Esophagus squamous epithelium (tissue), 4 donors: Measurements from ENCODE around the gene PTPN20.

Experiments used
- CTCF ChIP-seq, 6 experiments: fragments of 450-650 bp in 4 of 6; fragments of 200-600 bp in 2 of 6; sonication (generic) in 2 of 6; IDR thresholded peaks; one replicate each; pipeline ENCODE4 v1.5.1; 2016 to 2019; ENCODE audit warnings: antibody characterized with exemption in 6 of 6, mild to moderate bottlenecking in 4 of 6, moderate library complexity in 4 of 6
- POLR2A ChIP-seq, 4 donors: fragments of 450-650 bp; IDR thresholded peaks; one replicate each; pipeline ENCODE4 v1.6.1; 2017; ENCODE audit warnings: antibody characterized with exemption in 4 of 4, mild to moderate bottlenecking in 4 of 4, moderate library complexity in 3 of 4

- TF ChIP-seq CTCF (IDR thresholded peaks at IDR 0.05): no peak
- TF ChIP-seq POLR2A (IDR thresholded peaks at IDR 0.05): no peak
Observed at GRCh38 chr10:47023237-47024045, 112.2 kb downstream of the PTPN20 start.
